Omental fat pad (tissue), 4 donors: ENCODE results near the gene LHFPL2. TPM values are rescaled to one million over a fixed set of nuclear protein-coding genes. Genes with fewer than 3 reads are reported as not detected.

ENCODE experiments used
- ATAC-seq: fragments of 150-250 bp; one replicate; pipeline ENCODE4 v1.9.1; 2016; ENCODE audit warnings: mild to moderate bottlenecking, moderate library complexity; ENCODE audit not compliant: low FRiP score
- DNase-seq: peaks from one replicate; pipeline ENCODE4 v3.0.0-alpha.2; 2019; ENCODE audit warnings: low spot score
- total RNA-seq, 4 donors: library from RNA; depleted of rRNA; stranded (reverse); fragments of >200 nt; gene quantifications; one replicate each; pipeline ENCODE4 v1.1.0, GENCODE V29; 2016
- TF ChIP-seq, protein P1 (sequence below), 3 donors: fragments of 450-650 bp; IDR thresholded peaks; one replicate each; pipeline ENCODE4 v1.5.1; 2016 to 2017; ENCODE audit warnings: antibody characterized with exemption in 3 of 3, mild to moderate bottlenecking in 3 of 3, moderate library complexity in 2 of 3

Gene LHFPL2
- total RNA-seq, 4 donors from 2014 or later, result 37.1 to 146 (median 45.9) TPM

DNA sequence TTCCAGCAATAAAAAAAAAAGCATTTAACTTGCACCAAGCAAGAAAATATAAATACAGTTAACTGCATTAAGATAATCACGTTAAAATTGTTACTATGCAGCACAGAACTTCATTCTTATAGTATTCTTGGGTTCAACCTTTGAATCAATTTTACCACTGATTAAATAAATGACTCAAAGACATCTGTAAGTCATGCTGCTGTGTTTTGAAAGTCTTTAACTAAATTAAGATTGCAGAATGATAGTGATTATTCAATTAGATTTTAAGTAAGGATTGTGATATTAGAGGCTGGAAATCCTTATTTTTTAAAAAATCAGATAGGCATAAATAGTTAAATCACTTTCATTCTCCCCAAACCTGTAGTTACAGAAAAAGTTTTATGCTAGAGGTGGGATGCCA lies 171.8 kb downstream of the LHFPL2 start:
- ATAC-seq, result no peak
- TF ChIP-seq, protein P1, sequence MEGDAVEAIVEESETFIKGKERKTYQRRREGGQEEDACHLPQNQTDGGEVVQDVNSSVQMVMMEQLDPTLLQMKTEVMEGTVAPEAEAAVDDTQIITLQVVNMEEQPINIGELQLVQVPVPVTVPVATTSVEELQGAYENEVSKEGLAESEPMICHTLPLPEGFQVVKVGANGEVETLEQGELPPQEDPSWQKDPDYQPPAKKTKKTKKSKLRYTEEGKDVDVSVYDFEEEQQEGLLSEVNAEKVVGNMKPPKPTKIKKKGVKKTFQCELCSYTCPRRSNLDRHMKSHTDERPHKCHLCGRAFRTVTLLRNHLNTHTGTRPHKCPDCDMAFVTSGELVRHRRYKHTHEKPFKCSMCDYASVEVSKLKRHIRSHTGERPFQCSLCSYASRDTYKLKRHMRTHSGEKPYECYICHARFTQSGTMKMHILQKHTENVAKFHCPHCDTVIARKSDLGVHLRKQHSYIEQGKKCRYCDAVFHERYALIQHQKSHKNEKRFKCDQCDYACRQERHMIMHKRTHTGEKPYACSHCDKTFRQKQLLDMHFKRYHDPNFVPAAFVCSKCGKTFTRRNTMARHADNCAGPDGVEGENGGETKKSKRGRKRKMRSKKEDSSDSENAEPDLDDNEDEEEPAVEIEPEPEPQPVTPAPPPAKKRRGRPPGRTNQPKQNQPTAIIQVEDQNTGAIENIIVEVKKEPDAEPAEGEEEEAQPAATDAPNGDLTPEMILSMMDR (IDR thresholded peaks at IDR 0.05), result no peak
- DNase-seq, result no peak

DNA sequence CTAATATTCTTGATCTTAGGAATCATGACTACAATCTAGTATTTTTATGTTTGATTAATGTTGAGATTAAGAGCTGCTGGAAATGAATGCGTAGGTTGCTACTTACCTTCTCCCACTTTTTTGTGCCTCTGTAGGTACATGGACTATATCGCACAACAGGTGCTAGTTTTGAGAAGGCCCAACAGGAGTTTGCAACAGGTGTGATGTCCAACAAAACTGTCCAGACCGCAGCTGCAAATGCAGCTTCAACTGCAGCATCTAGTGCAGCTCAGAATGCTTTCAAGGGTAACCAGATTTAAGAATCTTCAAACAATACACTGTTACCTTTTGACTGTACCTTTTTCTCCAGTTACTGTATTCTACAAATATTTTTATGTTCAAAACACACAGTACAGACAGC lies 173.2 kb downstream of the LHFPL2 start:
- TF ChIP-seq, protein P1 (IDR thresholded peaks at IDR 0.05), result no peak
- DNase-seq, result no peak
- ATAC-seq, result no peak

DNA sequence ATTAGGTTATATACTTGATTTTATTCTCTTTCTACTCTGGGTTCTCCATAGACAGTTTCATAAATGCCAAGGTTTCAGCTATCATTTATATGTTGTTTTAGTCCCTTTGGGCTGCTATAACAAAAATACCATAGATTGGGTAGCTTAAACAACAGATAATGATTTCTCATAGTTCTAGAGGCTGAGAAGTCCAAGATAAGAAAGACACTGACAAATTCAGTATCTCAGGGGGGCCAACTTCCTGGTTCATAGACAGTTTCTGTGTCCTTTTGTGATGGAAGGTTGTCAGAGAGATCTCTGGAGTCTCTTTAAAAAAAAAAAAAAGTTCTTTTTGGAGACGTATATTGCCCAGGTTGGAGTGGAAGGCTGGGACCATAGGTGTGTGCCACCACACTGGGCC lies 174.8 kb downstream of the LHFPL2 start:
- DNase-seq, result no peak
- ATAC-seq, result no peak
- TF ChIP-seq, protein P1 (IDR thresholded peaks at IDR 0.05), result no peak

DNA sequence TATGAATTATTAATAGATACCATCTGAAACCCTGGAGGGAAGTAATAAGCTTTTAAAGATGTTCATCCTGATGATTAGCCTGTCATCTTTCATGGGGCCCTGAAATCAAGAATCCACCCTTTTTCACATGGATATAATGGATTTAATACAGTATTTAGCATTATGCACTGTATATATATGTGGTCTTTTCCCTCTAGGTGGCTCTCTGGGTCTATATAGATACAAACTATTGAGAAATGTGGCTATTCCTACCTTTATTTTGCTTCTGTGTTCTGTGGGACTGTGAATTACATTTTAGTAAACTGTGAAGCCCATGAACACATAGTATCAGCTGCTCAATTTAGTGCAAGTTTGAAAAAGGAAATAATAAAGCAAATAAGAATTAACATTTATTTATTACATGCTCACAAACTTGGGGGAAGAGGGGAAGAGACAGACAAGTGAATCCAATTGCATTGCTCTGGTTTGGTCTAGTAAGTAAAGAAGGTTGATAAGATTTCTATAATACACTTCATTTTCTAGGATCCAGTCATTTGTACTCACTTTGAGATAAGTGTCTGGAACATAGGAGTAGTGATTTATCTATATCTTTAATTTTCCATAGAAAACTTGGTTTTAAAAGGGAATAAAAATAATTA lies 176.0 kb downstream of the LHFPL2 start:
- TF ChIP-seq, protein P1 (IDR thresholded peaks at IDR 0.05), result no peak
- no peak for DNase-seq
- ATAC-seq, result no peak

DNA sequence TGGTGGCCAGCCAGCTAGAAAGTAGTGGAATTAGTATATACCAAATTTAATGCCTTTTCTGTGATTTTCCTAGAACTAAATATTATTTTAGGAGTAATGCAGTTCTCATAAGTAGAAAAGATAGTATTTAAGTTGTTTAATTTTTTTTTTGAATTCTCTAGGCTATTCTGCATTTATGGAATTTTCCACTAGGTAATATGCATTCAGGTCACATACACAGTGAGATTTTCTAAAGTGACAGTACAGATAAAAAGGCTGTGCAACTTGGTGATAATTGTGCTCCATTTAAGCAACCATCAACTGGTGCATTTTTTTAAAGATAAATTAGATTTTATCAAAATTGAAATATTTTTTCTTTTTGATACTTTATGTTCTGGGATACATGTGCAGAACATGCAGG lies 176.7 kb downstream of the LHFPL2 start:
- DNase-seq (no peak), ATAC-seq (no peak)
- TF ChIP-seq, protein P1 (IDR thresholded peaks at IDR 0.05), result no peak

DNA sequence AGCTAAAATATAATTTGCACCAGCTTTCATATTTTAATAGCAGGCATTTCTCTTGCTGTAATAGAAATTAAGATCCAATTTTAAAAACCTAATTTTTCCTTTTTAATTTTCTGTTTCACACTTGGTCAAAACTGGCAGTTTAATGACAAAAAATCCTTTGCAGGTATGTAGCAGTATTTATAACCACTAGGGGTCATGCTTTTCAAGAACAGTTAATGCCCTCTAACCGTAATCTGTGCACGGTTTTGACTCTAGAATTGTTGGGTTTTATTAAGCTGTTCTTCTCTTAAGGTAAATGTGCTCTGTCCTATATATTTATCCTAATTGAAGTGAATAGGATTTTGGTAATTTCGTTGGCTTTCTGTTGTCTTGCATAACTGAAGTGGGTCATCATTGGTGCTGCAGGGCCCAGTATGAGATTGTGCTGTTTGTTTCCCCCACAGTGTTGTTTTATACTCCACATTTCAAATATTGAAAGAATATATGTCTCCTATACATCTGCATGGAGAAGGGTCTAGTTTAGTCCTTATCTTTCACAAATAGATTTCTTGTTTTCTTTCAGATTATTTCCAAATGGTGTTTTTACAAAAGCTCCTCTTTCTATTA lies 180.7 kb downstream of the LHFPL2 start:
- TF ChIP-seq, protein P1 (IDR thresholded peaks at IDR 0.05), result peak in 1 of 3 donors; percentile 23
- no peak for DNase-seq
- ATAC-seq, result peak; percentile 80

DNA sequence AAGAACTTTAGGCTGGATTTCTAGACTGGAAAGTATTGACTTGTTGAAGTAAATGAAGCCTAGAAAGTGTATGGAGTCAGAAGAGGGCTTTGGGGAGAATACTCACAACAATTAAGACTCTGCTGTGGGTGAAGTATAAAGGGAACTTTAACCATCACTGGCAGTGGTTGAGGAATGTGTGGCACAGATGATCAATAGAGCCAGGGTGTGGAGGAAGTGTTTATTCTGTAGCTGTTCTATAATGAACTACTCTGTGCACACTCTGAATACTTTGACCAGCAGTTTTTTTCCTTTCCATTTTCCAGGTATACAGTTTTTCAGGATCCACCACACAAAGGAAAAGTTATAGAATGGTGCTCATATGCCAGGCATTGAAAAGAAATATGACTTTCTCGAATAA lies 181.4 kb downstream of the LHFPL2 start:
- DNase-seq, result no peak
- ATAC-seq, result no peak

More for the DNA sequence above, 181.4 kb downstream of the LHFPL2 start:
- TF ChIP-seq, protein P1 (IDR thresholded peaks at IDR 0.05), result no peak
